Gastroesophageal sphincter (tissue), 4 donors: ENCODE data around the gene RAP1GAP2. TPM values are rescaled to one million over a fixed set of nuclear protein-coding genes. Genes with fewer than 3 reads are reported as not detected.

ENCODE experiments used
- ATAC-seq: fragments of 150-250 bp; one replicate; pipeline ENCODE4 v1.9.1; 2016; ENCODE audit warnings: mild to moderate bottlenecking, moderate library complexity
- H3K27ac ChIP-seq, 4 donors: fragments of 200-600 bp; sonication (generic) in 3 of 4; 1 replicate in 3 of 4; 2 replicates in 1 of 4; pipeline ENCODE4 v1.5.1; 2016 to 2019
- H3K27me3 ChIP-seq: fragments of 200-600 bp; sonication (generic); one replicate; pipeline ENCODE4 v1.5.1; 2019
- H3K36me3 ChIP-seq, 2 donors: fragments of 200-600 bp; sonication (generic); one replicate each; pipeline ENCODE4 v1.5.1; 2019; ENCODE audit warnings: control low read depth in 1 of 2
- H3K4me1 ChIP-seq, 3 donors: fragments of 200-600 bp; sonication (generic); 1 replicate in 2 of 3; 2 replicates in 1 of 3; pipeline ENCODE4 v1.5.1; 2016 to 2019; ENCODE audit warnings: control low read depth in 2 of 3
- H3K4me3 ChIP-seq, 2 donors: fragments of 200-600 bp; sonication (generic); one replicate each; pipeline ENCODE4 v1.5.1; 2019; ENCODE audit warnings: mild to moderate bottlenecking in 1 of 2, moderate library complexity in 1 of 2
- H3K9me3 ChIP-seq, 3 donors: fragments of 200-600 bp; sonication (generic); one replicate each; pipeline ENCODE4 v1.5.1; 2017 to 2019; ENCODE audit warnings: control low read depth in 2 of 3
- EP300 ChIP-seq: sonication (generic); formaldehyde crosslinking; IDR thresholded peaks from one replicate; pipeline ENCODE4 v1.6.1; 2017; ENCODE audit warnings: antibody characterized with exemption, mild to moderate bottlenecking
- POLR2A ChIP-seq, 2 donors: fragments of 450-650 bp; IDR thresholded peaks; one replicate each; pipeline ENCODE4 v1.6.1; 2017; ENCODE audit warnings: antibody characterized with exemption in 2 of 2, mild to moderate bottlenecking in 2 of 2, moderate library complexity in 1 of 2
- POLR2AphosphoS5 ChIP-seq: sonication (generic); formaldehyde crosslinking; IDR thresholded peaks from one replicate; pipeline ENCODE4 v1.6.1; 2017; ENCODE audit warnings: antibody characterized with exemption
- WGBS, 2 donors: methylation state at CpG; one replicate each; pipeline ENCODE4 v1.1.5; 2018; ENCODE audit warnings: low coverage in 1 of 2; 5-methylcytosine and 5-hydroxymethylcytosine counted together
- total RNA-seq, 4 donors: library from RNA; depleted of rRNA; stranded (reverse); fragments of >200 nt; gene quantifications; one replicate each; pipeline ENCODE4 v1.1.0, GENCODE V29; 2016
- TF ChIP-seq, protein P1 (sequence below), 4 experiments: fragments of 200-600 bp in 2 of 4; fragments of 450-650 bp in 2 of 4; sonication (generic) in 1 of 4; IDR thresholded peaks; one replicate each; pipeline ENCODE4 v1.5.1; 2017 to 2019; ENCODE audit warnings: antibody characterized with exemption in 4 of 4, mild to moderate bottlenecking in 2 of 4, moderate library complexity in 2 of 4

RAP1GAP2 gene
- total RNA-seq, 4 donors from 2014 or later, result 8.8 to 19.5 (median 11.3) TPM

DNA sequence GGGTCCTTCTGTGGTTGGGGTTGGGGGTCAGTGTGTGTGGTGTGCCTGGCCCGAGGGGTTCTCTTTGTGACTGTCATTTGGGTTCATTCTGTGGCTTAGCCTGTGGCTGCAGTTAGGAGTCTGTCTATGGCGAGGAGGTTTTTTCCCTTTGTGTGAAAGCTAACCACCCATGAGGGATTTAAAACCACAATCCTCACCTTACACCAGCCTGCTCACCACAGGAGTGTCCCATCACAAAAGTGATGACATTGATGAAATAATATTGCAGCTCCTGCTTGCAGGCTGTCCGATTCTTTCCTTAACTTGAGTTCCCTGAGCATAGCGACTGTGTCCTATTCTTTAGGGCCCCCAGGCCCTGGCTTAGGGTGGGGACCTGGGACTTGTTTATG lies 113.6 kb downstream of the RAP1GAP2 start:
- Histone ChIP-seq H3K27me3 (no peaks in the 10 kb centered on the region), H3K27ac (no peak overlapping the region), H3K4me1 (no peaks in the 10 kb centered on the region), H3K4me3 (no peak overlapping the region), H3K9me3 (no peaks in the 10 kb centered on the region), H3K36me3 (no peaks in the 10 kb centered on the region)
- WGBS, 2 donors, result 94% methylated on average over 2 of the region's 4 CpGs; no CpG with 5 or more reads in 1 of the 2 donors
- TF ChIP-seq POLR2A (IDR thresholded peaks at IDR 0.05) (no peak), POLR2AphosphoS5 (no peak), EP300 (no peak)
- TF ChIP-seq, protein P1, sequence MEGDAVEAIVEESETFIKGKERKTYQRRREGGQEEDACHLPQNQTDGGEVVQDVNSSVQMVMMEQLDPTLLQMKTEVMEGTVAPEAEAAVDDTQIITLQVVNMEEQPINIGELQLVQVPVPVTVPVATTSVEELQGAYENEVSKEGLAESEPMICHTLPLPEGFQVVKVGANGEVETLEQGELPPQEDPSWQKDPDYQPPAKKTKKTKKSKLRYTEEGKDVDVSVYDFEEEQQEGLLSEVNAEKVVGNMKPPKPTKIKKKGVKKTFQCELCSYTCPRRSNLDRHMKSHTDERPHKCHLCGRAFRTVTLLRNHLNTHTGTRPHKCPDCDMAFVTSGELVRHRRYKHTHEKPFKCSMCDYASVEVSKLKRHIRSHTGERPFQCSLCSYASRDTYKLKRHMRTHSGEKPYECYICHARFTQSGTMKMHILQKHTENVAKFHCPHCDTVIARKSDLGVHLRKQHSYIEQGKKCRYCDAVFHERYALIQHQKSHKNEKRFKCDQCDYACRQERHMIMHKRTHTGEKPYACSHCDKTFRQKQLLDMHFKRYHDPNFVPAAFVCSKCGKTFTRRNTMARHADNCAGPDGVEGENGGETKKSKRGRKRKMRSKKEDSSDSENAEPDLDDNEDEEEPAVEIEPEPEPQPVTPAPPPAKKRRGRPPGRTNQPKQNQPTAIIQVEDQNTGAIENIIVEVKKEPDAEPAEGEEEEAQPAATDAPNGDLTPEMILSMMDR (IDR thresholded peaks at IDR 0.05), result no peak
- ATAC-seq, result no peak

DNA sequence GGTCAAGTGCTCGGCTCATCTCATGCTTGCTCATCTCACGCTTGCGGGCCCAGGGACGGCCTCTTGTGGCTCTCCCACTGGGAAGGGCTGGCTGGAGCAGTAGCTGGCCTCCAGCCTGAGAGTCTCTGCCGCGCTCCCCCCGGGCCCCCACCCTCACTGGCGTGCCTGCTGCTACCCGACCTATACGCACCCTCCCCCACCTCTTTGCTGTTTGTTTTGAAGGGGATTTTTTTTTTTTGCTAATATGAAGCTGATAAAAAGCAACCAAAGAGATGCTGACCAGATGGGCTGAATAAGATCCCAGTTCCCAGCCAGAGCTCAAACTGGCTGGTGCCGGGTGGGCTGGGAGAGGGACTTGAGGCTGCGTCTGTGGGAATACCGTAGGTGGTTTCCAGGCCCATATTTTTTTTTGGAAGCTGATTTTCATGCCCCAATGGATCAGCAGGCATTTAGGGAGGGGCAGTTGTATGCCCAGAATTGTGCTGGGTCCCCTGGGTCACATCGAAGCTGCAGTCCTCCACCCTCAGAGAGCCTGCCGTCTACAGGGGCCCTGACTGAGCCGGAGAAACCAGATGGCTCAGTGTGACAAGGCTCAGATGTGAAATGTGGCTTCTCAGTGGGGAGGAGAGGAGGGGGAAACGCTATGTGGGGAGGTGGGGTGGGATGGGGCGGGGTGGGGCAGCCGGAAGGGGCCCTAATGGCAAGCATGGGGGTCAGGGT lies 115.0 kb downstream of the RAP1GAP2 start:
- no peaks in the 10 kb centered on the region for H3K36me3 ChIP-seq
- H3K9me3 ChIP-seq, result no peaks in the 10 kb centered on the region
- no peaks in the 10 kb centered on the region for H3K27me3 ChIP-seq
- no peak overlapping the region for H3K27ac ChIP-seq
- TF ChIP-seq, protein P1 (IDR thresholded peaks at IDR 0.05), result no peak
- TF ChIP-seq POLR2A (IDR thresholded peaks at IDR 0.05), result no peak
- TF ChIP-seq EP300, result no peak
- no peak for TF ChIP-seq POLR2AphosphoS5
- WGBS, 2 donors, result 42 to 51% methylated on average over 4 to 16 of the region's 19 CpGs
- no peaks in the 10 kb centered on the region for H3K4me1 ChIP-seq
- no peak overlapping the region for H3K4me3 ChIP-seq
- ATAC-seq, result no peak

DNA sequence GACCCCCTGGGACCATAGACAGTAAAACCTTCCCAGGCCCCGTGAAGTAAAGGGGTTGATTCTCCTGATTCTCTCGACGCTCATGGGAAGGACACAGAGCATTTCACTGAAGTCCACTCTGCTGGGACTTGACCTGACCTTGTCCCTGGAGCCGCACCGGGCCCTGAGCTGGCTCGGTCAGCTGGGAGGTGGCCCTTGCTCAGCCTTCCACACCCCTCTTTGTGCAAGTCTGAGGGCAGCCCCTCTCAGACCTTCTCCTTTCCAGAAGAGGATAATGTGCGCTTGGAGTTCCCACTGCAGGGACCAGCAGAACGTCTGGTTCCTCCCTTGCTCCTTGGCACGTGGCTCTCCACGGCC lies 115.5 kb downstream of the RAP1GAP2 start:
- H3K4me1 ChIP-seq, result no peaks in the 10 kb centered on the region
- no peak for TF ChIP-seq POLR2AphosphoS5
- TF ChIP-seq, protein P1 (IDR thresholded peaks at IDR 0.05), result no peak
- no peak for TF ChIP-seq POLR2A (IDR thresholded peaks at IDR 0.05)
- no peak for TF ChIP-seq EP300
- no peak for ATAC-seq
- 41 to 62% methylated on average over 3 of the region's 10 CpGs for WGBS, 2 donors
- H3K4me3 ChIP-seq, result no peak overlapping the region
- H3K9me3 ChIP-seq, result no peaks in the 10 kb centered on the region
- no peaks in the 10 kb centered on the region for H3K27me3 ChIP-seq
- peaks cover 0 to 4% of the 10 kb centered on the region in 2 donors for H3K36me3 ChIP-seq
- no peak overlapping the region for H3K27ac ChIP-seq

DNA sequence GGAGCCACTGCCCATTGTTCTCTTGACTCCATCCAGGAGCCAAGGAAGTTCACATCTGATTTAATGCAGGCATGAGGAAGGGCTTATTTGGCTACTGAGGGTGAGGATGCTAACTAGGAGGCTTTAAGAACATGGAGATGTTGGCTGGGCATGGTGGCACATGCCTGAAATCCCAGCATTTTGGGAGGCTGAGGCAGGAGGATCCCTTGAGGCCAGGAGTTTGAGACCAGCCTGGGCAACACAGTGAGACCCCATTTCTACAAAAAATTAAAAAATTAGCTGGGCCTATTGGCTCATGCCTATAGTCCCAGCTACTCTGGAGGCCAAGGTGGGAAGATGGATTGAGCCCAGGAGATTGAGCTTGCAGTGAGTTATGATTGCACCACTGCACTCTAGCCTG lies 116.5 kb downstream of the RAP1GAP2 start:
- TF ChIP-seq POLR2A (IDR thresholded peaks at IDR 0.05) (no peak), EP300 (no peak)
- no peak for ATAC-seq
- no peaks in the 10 kb centered on the region for H3K4me1 ChIP-seq
- H3K4me3 ChIP-seq, result no peak overlapping the region
- H3K27me3 ChIP-seq, result no peaks in the 10 kb centered on the region
- H3K27ac ChIP-seq, result no peak overlapping the region
- peaks cover 0 to 6% of the 10 kb centered on the region in 2 donors for H3K36me3 ChIP-seq
- no peaks in the 10 kb centered on the region for H3K9me3 ChIP-seq

DNA sequence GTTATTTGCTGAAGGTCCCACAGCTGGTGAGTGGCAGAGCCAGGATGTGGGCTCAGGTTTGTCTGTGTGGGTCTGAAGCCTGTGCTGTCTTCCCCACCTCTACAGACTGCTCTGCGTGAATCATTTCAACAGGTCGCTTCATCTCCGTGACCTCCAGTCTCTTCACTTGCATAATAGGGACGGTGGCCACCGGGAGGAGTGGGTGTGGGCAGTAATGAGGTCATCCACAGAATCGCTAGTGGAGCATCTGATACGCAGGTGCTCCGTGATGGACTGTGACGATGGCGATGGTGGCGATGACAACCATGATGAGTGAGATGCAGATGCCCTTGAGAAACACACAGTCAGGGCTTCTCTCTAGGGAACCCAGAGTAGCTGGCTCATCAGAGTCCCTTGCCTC lies 120.2 kb downstream of the RAP1GAP2 start:
- WGBS, 2 donors, result 85 to 91% methylated on average over 9 to 10 of the region's 11 CpGs

DNA sequence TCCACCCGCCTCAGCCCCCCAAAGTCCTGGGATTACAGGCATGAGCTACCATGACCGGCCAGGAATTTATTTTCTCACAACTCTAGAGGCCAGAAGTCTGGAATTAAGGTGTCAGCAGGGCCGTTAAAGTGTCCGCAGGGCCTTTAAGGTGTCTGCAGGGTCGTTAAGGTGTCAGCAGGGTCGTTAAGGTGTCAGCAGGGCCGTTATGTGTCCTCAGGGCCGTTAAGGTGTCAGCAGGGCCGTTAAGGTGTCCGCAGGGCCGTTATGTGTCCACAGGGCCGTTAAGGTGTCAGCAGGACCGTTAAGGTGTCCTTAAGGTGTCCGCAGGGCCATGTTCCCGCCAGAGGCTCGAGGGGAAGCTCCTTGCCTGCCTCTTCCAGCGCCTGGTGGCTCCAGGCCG lies 125.2 kb downstream of the RAP1GAP2 start:
- Histone ChIP-seq H3K4me1 (no peaks in the 10 kb centered on the region), H3K9me3 (no peaks in the 10 kb centered on the region), H3K36me3 (peaks cover 0 to 5% of the 10 kb centered on the region in 2 donors), H3K4me3 (no peak overlapping the region), H3K27ac (no peak overlapping the region), H3K27me3 (peaks cover 3% of the 10 kb centered on the region)
- ATAC-seq, result no peak
- 73 to 80% methylated on average over 2 to 7 of the region's 18 CpGs for WGBS, 2 donors
- TF ChIP-seq POLR2A (IDR thresholded peaks at IDR 0.05) (no peak), EP300 (no peak), POLR2AphosphoS5 (no peak)
- TF ChIP-seq, protein P1 (IDR thresholded peaks at IDR 0.05), result no peak

More for the DNA sequence above, 120.2 kb downstream of the RAP1GAP2 start:
- no peaks in the 10 kb centered on the region for H3K27me3 ChIP-seq
- H3K36me3 ChIP-seq, result peaks cover 0 to 6% of the 10 kb centered on the region in 2 donors
- H3K4me1 ChIP-seq, result no peaks in the 10 kb centered on the region
- TF ChIP-seq EP300 (no peak), POLR2AphosphoS5 (no peak)
- no peak overlapping the region for H3K4me3 ChIP-seq
- no peak for ATAC-seq
- no peak overlapping the region for H3K27ac ChIP-seq
- H3K9me3 ChIP-seq, result no peaks in the 10 kb centered on the region
